ENCODE results near the gene KLF13.

KLF13 gene

DNA sequence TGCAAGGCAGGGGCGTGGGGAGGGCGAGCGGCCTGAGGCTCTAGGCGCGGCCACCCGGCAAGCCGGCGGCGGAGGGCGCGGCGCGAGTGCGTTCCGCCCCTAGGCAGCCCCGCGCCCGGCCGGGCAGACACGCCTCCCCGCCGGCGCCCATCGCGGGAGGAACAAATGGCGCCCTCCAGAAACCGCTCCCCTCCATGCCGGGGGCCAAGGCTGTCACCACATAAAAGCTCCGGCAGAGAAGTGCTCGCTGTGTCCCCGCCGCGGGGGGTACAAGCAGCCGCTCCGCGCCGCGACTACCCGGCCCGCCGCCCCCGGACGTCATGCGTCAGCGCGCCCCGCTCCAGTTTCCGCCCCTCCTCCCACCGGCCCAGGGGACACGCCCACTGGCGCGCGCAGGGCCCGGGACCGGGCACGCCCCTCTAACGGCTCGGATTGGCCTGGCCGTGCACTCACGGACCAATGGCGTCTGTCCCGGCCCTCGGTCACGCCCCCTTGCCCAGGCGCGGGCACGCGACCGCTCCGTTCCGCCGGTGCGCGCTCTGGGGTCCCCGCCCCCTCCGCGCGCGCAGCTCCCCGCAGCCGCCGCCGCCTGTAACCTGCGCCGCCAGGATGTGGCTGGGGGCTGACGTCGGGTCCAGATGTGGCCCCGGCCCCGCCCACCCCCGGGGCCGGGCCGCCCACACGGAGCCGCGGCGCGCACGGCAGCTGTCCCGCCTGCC lies at the start of gene KLF13:
KLF13 (plus strand) TSS at position 680 of the 719 bp plus-strand sequence. CDS start 378 bp downstream, outside the sequence.
- peak; percentile 99 for DNase-seq

DNA sequence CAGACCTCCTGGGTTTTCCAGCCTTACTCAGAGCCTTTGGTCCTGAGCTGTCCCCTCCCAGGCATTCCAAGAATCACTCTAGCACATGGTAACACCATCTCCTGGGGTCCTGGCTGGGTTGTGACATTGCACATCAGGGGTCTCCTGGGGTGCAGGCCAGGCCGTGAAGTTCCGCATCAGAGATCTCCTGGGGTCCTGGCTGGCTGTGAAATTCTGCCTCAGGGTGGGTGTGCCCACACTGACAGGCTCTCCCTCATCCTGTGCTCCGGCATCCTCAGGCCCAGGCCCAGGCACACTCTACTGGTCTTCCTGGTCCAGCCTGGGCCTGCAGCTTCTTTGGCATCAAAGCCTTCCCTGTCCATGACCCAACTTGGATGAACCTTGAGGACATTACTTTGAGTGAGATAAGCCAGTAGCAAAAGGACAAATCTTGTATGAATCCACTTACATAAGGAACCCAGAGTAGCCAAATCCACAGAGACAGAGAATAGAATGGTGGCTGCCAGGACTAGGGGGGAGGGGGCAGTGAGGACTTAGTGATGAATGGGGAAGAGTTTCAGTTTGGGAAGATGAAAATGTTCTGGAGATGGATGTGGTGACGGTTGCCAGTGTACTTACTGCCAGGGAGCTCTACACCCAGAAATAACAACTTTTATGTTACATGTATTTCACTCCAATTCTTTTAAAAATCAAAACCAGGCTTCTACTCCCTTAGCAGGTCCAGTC lies 49.1 kb upstream of the KLF13 start:
- DNase-seq = no peak

DNA sequence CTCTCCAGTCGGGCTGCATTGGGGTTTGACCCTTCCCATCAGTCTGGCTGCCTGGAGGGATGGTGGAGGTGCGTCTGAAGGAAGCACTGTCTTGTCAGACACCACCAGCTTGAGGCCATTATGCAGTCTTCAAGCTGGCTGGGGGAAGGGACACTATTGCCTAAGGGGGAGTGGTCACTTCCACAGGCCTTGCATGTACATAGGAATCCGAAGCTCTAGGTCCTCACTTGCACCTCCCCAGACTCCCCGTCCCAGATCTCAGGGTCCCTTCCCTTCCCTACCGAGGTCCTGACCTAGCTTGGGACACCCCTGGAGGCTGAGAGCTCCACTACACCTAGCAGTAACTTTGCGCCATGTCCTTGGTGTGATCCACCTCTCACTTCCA lies 48.6 kb upstream of the KLF13 start:
- no peak for DNase-seq

DNA sequence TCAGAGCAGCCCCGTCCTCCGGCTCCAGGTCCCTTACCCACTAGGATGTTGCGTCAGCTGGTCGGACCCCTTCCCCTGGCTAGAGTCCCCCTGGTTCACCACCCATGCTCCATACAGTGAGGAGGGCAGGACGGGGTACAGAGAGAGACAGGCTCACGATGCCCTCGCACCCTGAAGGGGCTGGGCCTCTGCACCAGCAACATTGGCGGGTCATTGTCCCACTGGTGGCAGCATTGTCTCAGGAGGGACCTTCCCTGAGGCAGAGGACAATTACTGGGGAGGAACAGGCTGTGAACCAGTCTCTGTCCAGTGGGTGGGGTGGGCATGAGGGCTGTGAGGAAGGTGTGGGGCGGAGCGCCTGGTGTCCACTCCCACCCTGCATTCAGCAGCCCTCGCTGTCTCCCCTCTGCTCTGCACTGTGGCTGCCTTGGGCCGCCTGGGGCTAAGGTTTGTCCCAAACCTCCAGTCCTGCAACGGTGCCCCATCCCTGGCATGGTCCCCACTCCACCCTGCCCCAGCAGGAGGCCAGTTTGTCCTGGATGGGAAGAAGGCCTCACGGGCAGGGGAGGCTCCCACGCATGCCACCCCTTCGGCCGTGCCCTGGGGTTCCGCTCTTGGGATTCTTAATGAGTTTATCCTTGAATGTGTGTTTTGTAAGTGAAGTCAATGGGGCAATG lies 48.0 kb upstream of the KLF13 start:
- DNase-seq = no peak

DNA sequence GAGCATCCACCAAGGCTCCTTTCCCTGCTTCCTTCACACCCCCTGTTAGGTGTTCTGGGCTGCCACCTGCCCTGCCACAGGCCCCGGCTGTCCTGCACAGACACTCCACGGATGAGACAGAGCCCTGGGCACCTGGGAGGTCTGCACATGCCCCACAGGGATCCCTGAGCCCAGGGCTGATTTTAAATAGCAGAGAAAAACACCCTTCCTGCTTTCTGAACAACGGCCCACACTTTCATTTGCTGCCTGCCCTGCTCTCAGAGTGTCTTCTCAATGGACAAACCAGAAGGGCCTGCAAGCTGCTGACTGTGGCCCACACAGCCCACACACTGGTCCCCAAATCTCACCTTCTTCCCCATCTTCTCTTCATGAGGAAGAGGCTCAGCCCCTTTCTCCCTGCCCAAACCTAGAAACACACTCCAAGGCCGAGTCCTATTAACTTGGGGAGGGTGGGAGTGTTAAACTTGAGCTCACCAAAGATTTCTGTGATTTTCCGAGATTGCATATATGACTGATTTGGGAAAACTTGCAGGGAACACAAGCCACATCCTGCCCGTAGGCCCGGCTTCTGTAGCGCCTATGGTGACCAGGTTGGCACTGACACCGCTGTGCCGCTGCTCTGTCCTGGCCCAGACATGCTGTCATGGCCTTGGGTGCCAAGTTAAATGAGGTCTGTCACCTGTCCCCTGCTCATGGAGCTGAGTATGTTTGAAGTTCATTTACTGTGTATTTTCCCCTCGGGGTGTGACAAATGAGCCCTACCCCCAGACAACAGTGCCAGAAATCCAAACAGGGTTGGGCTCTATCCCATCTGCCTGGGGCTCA lies 47.2 kb upstream of the KLF13 start:
- no peak for DNase-seq

DNA sequence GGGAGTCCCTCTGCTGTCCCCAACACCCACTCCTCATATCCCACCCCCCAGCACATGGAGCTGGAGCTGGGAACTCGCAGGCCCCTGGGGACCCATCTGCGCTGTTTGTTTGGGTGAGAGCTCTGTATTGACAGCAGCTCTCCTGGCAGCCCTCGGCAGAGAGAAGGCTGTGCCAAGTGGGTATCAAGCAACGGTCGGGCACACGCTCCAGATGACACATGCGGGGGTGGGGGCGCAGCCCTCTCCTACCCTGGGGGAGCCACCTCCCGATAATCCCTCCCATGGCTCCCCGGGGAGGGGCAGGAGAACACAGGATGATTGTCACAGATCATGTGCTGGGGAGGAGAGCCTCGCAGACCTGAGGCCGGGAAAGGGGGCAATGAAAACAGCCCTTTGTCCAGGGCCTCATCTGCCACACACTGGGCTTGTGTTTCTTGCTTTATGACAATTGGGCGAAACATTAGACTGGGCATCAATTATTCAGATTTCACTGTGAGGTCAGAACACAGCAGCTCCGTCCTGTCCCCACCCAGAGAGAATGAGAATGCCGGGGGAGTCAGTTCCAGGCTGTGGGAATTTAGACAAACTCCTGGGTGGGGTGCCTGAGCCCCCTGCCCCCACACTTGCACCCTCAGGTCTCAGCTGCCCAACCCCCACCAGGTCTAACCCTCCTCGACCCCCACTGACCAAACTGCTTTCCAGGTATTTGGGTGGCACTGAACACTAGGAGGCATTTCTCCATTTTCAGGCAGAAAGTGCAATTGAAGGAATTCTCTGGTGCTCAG lies 46.4 kb upstream of the KLF13 start:
- DNase-seq = no peak

DNA sequence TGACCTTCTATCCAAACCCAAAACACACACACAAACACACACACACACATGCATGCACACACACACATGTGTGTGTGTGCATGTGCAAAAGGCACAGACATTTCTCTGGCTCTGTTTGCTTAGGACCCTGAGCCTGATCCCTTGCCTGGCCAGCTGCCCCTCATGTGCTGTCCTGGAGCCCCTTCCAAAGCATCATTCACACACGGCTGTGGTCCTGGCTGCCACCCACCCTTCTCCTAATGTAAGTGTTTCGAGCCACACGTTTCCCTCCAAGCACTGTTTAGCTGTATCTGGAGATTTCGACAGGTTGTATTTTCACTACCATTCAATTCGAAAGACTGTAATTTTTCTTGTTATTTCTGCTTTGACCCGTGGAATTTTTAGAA lies 45.8 kb upstream of the KLF13 start:
- DNase-seq = no peak

DNA sequence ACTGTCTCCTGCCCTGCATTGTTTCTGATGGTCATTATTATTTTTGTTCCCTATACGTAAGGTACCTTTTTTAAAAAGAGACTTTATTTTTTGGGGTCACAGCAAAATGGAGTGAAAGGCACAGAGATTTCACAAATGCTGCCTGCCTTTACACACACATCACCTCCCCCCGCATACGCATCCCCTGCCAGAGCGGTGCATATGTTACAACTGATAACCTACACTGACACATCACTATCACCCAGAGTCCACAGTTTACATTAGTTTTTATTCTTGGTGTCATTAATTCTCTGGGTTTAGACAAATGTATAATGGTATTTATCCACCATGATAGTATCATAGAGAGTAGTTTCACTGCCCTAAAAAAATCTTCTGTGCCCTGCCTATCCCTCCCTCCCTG lies 43.6 kb upstream of the KLF13 start:
- DNase-seq = no peak

DNA sequence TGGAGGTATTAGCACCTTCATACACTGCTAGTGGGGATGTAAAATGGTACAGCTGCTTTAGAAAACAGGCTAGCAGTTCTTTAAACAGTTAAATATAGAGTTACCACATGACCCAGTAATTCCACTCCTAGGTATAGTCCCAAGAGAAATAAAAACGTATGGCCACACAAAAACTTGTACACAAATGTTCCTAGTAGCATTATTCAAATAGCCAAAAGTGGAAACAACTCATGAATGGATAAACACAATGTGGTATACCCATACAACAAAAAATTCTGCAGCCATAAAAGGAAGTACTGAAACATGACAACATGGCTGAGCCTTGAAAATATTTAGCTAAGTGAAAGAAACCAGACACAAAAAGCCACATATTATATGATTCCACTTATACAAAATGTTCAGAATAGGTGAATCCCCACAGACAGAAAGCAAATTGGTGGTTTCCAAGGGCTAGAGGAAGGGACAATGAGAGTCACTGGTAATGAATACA lies 40.8 kb upstream of the KLF13 start:
- DNase-seq = no peak

DNA sequence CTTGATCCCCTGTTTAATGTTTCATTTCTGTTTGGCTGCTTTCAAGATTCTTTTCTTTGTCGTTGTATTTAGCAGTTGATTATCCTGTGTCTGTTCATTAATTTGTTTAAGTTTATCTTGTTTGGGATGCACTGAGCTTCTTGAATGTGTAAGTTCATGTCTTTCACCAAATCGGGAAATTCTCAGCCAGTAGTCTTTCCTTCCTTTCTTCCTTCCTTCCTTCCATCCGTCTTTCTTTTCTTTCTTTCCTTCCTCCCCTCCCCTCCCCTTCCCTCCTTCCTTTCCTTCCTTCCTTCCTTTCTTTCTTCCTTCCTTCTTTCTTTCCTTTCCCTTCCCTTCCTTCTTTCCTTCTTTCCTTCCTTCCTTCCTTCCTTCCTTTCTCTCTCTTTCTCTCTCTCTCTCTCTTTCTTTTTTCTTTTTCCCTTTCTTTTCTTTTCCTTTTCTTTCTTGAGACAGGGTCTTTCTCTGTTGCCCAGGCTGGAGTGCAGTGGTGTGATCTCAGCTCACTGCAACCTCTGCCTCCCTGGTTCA lies 35.5 kb upstream of the KLF13 start:
- DNase-seq = no peak

DNA sequence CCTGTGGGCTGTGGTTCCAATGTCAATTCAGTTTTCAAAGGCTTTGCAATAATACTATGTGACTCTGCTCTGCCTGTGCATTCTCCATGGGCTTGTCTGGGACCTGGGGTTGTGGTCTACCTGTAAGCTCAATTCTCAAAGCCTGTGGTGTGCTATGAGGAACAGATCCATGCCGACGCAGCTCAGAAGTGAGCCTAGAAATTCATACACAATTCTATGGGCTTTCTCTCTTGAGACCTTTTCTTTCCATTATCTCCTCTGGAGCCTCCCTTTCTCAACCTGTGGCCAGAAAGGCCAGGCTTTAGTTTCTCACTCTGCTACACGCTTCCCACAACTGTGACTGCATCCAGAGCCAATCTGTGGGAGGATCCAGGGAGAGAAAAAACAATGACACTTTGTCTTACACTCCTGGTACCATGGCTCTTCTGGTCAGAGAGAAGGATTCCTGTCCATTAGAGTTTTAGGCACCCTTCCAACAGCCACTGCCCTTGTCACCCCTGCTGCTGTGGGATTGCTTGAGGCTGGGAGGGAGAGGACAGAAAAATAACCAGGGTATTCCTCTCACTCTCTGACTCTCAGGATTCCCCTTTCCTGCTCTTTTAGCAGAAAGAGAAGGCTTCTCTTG lies 34.1 kb upstream of the KLF13 start:
- DNase-seq = no peak

DNA sequence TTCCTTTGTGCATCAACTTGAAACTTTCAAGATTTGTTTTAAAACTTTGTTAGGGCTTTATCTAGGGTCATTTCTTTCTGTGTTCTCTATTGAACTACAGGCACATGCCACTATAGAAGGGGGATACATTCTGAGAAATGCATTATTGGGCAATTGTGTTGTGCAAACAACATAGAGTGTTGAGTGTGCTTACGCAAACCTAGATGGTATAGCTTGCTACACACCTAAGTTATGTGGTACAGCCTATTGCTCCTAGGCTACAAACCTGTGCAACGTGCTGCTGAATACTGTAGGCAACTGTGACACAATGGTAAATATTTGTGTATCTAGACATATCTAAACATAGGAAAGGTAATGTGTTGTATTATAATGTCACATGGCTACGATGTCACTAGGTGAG lies 33.0 kb upstream of the KLF13 start:
- no peak for DNase-seq

DNA sequence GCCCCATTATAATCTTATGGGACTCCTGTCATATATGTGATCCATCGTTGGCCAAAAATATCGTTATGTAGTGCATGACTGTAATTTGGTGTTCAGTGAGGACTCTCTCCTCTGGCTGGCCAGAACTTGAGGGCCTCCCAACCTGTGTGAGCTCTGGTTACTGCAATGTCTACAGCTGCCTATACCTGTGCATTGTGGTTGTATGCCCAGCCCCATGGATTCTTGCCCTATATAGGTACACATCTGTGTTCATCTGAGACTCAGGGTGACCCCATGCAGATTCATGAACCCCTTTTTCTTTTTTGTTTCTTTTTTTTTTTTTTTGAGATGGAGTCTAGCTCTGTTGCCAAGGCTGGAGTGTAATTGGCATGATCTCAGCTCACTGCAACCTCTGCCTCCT lies 32.6 kb upstream of the KLF13 start:
- DNase-seq = no peak

DNA sequence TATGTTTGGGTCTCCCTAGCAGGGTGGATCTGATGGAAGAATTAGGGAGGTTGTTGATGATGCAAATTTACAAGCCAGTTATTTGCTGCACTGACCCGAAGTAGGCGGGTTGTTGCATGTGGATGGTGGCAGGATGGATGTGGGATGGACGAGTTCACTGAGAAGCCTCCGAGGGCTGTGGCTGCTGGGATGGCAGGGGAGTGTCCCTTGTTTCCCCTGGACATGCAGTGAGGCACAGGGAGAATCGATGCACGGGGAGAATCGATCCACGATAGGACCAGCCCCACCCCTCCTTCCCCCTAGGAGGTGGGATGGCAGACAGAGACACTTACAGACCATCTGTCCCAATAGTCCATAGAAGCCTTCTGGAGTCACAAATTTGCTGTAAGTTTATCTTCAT lies 31.0 kb upstream of the KLF13 start:
- no peak for DNase-seq

DNA sequence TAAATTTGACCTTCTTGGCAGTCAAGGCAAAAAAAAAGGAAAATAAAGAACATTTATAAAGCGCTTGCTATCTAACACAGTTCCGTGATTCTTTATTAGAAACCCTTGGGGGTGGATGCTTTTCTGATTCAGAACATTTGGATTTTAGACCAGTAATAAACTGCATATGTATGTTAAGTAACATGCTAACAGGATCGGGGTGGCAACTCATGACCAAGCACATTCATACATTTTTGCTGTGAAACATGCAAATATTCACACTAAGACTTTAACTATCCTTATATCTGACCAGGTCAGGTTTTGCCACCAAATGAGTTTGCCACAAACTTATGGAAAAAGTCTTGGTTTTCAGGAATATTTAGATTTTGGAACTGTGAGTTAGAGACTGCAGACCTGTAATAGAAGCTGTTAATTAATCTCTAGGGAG lies 30.4 kb upstream of the KLF13 start:
- DNase-seq = no peak

DNA sequence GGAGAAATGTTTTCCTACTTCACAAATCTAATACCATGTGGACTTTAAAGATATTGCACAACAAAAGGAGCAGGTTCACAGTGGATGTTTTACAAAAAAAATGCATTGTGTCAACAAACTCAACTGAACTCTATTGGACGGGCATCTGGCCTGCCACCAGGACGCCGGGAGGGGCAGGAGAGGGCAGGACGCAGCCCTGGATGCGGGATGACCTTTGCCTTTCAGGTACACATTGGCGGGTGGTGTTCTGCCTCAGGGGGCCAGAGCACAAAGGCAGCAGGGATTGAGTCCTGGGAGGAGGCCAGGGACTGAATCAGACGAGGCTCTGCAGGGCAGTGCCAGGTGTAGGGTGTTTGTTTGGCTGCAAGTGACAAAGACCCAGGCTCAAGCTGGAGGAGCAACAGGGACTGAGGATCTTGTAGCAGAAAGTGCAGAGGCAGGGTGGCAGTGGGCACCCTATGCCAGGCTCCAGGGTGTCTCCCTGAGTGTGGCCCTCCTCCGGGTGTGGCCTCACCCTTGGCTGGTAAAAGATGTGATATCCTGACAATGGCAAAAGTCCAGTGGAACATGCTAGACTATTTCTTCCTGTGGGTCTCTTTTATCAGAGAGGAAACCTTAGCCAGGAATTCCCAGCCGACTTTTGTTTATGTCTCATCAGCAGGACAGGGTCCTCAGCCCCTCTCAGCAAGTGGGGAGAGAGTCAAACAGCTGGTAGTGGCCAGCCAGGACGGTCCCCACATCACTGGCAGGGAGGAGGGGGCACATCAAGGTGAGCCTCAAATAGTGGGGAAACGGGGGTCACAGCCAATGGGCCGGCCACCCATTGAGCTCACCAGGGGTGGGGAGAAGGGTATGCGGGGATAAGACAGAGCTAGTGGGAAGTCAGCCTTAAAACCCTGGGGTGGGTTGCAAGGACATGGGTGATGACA lies 29.7 kb upstream of the KLF13 start:
- DNase-seq = no peak

DNA sequence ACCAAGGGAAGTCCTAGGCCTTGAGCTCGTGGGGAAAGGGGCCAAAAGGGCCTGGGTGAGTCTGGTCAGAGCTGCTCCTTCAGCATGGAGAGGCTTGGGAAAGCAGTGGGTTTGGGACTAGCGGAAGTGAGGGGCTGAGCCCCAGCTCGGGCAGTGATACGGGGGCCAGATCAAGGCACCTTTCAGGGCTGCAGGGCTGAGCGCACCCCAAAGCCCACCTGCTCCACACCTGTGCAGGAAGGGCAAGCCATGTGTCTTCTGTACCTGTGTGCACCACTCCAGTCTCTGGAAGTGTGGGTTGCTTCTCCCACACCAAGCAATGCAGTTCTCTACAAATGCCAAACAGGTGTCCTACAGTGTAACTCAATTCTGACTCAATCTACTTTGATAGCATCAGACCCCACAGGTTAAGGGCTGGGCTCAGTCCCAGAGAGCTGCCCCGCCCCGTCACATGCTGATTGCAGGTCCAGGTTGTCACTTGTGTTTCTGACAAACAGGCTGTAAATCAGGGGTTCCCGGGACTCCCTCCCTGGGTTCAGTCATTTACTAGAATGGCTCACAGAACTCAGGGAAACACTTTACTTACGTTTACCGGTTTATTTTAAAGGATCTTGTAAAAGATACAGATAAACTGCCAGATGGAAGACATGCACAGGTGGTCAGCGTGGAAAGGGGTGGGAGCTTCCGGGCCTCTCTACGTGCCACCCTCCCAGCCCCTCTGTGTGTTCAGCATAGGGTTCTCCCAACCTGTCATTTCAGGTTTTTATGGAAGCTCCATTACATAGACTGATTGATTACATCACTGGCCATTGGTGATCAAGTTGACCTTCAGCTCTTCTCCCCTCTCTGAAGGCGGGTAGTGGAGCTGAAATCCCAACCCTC lies 28.8 kb upstream of the KLF13 start:
- no peak for DNase-seq

DNA sequence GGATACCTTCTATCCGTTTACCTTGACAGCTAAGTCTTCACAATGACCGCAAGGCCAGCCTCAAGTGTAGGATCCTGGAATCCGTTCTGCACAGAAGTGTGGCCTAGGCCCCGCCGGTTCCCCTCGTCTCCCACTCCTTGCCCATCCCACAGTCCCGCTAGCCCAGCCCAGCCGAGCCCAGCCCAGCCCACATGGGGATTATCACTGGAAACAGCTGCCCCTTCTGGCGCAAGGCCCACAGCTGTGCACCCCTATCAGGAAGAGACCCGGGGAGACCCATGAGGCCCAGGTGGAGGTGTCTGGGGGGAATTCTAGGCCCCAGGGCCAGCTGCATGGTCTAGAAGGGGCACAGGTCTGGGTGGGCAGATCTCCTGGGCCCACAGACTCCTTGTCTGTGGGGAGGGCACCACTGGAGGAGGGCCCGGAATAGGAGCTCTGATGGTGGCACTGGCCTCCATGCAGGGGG lies 27.9 kb upstream of the KLF13 start:
- no peak for DNase-seq

DNA sequence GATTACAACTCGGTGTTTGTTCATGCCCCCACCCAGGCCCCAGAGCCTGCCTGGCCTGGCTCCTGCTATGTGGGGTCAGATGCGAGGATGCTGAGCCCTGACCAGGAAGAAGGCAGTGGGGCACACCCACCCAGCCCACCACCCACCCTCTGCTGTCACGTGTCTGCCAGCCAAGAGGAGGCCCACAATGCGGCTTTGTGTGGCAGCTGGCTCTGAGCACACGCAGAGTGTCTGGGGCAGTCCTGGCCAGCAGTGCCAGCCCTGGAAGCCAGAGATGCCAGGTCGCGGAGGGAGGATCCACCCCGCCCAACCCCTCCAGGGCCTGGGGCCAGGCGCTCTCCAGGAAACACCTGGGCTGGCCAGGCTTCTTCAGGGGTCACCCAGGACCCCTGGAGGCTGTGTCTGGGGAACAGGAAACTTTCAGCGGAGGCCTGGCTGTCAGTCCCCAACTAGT lies 26.4 kb upstream of the KLF13 start:
- no peak for DNase-seq
